Stimulated activated CD8-positive, alpha-beta memory T cell treated with anti-CD3 and anti-CD28 coated beads, Interleukin-12 subunit alpha, Interleukin-12 subunit beta, amount 100 ng/mL, for 1 hour (primary cell): ENCODE data around the gene INCA1.
A peak's percentile ranks its signal among the peaks of the same experiment; 100 is the strongest.

Experiments used
- DNase-seq: peaks from one replicate; pipeline ENCODE4 v3.0.0-alpha.2; 2020; ENCODE audit warnings: low read depth

INCA1 gene

DNA sequence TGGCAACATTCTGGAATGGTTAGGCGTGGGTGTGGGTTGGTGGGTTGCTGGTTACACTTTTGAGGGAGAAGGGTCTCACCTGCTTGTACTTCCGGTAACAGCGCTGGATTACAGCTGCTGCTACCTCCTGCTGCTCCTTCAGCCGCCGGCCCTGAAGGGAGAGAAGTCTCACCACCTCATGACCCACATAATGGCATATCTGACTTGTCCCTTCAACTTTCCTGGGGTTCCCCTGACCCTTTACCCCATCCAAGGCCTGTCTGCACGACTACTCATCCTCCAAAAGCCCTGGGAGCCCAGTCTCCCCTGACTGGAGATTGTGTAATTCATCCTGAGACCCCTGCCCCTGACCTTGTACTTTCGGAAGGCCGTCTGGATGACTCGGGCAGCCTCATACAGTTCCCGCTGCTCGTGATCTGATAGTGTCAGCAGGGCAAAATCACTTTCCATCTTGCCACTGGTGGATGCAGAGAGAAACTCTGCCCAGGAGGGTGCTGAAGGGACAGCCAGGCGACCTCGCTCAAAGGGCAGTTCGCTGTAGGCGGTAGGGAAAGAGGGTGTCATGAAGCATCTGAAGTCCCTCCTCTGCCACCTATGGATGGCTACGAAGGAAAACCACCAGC, 27.7 kb downstream of the INCA1 start:
- DNase-seq: no peak

- DNase-seq: no peak
Measured at GRCh38 chr17:4969047-4969550, 28.2 kb downstream of the INCA1 start.

DNA sequence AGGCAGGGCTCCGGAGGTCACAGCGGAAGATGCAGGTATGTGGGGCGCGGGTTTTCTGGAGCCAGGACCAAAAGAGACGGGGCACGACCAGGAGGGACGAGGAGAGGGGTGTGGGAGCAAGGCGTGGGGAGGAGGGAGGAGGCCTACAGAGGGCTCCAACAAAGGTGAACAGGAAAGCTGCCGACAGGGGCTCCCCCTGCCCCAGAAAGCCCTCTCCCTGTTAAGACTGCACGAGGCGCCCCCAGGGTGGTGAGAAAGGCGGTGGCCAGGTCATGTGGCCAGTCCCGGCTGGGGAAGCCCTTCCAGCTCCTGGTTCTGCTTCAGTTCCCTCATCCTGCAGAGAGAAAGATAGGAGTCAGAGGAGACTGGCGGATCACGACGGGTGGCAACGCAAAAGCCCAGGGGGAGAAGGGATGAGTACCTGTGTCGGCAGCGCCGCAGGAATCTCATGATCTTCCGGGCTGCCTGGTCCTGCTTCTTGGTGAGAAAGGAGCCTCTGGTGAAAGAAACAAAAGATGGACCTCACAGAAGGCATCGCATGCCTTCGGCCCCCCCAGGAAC, 28.8 kb downstream of the INCA1 start:
- no peak for DNase-seq

GRCh38 chr17:4967539-4968485, 29.5 kb downstream of the INCA1 start, which contains the start of gene SPAG7:
SPAG7 (minus strand) TSS chr17:4967817; CDS start chr17:4967804, 13 bp downstream.
- DNase-seq: peak; percentile 85

DNA sequence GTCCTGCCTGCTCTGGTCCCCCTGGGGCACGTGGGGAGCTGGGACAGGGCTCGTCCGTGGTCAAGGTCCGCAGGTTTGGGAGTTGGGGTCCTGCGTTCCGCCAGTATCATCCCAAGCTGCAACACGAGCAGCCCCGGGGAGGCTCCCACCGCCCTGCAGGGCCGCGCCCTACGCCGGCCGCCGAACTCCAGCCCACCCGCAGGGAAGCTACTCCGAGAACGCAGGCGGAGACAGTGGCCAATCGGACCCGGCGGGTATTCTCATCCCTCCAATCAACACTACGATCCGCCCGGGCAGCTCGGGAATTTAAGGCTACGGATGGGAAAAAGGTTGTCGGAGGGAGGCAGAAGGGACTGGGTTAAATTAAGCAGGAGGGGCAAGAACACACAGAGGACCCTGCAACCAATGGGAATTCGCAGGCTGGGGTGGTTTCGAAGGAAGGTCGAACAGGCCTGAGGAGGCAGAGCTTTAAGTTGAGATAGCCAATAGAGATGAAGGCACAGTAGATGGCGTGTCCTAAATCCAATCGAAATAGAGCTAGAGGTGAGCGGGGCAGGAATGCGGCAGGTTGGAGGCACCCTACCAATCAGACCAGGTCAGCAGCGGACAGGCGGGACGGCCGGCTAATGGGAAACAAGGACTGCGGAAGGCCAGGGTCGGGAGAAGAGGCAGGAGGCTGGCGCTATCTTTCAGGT, 30.3 kb downstream of the INCA1 start:
- peak; percentile 90 for DNase-seq

- DNase-seq: no peak
Measured at GRCh38 chr17:4965311-4965986, 31.9 kb downstream of the INCA1 start.

DNA sequence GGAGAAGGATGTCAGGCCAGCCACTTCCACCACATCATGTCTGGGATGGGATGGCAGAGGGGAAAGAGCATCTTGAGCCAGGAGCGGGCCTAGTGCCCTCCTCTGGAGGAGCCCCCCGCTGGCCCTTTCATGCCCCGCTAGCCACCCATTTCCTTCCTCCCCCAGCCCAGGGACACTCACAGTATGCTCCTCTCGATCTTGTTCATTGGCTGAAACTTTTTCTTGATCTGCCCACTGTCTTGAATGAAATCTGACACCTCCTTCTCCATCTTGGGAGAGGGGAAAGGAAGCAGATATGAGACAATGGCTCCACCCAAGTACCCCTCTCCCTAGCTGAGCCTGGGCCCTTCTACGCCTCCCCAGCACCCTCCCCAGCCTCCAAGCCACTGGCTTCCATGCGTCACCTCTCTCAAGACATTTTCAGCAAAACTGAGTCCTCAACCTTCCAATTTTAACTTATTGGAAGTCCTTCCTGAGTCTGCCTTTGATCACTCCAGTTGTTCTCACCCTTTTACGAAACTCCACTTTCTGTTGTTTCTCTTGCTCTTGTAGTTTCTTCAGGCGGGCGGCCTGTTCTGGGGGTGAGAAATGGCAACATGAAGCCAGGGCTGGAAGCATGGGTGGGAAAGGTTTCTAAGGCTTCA, 36.9 kb downstream of the INCA1 start:
- no peak for DNase-seq

GRCh38 chr17:4959261-4959965, 37.9 kb downstream of the INCA1 start:
- no peak for DNase-seq

DNA sequence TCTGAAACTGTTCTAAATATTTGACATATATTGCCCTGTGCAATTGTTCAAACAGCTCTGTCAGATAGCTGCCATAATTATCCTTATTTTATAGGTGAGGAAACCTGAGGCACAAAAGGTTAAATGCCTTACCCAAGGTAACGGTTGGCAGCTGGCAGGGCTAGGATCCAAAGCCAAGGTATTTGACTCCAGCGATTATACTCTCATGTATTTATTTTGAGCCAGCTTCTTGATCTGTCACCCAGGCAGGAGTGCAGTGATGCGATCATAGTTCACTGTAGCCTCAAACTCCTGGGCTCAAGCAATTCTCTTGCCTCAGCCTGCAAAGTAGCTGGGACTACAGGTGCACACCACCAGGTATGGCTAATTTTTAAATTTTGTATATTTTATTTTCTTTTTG, 39.2 kb downstream of the INCA1 start:
- no peak for DNase-seq

DNA sequence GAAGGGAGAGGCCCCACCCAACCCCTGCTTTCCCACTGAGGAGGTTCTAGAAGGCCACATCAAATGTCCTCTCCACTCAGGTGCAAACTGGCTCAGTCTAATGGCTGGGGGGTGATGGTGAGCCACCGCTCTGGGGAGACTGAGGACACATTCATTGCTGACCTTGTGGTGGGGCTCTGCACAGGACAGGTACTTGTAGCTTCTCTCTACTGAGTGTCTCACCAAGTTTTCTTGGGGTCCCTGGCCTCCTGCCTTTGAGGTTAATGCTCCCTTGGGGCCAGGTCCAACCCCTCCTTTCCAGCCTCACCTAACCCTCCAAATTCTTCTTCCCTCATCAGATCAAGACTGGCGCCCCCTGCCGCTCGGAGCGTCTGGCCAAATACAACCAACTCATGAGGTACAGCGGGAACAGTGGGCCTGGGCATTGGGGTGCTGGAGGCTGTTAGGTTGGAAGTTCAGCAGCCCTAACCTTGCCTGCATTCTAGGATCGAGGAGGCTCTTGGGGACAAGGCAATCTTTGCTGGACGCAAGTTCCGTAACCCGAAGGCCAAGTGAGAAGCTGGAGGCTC, 40.7 kb downstream of the INCA1 start:
- DNase-seq: no peak

GRCh38 chr17:4955091-4955490, 42.2 kb downstream of the INCA1 start:
- no peak for DNase-seq

DNA sequence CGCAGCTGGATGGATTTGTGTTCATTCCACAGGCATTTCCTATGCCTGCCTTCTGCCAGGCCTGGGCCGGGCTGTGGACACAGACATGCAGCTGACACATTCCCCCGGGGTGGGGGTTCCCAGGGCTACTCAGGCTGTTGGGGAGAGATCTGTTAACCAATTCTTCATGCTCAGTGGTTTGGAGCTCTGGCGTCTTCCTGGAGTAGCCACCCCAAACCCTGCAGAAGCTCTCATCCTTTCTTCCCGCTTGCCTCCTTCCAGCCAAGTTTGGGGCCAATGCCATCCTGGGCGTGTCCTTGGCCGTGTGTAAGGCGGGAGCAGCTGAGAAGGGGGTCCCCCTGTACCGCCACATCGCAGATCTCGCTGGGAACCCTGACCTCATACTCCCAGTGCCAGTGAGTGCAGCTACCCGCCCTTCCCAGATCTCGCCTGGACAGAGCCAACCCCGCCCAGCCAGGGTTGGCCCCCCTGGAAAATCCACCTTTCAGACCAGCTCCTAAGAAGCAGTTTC, 43.8 kb downstream of the INCA1 start:
- DNase-seq: no peak

DNA sequence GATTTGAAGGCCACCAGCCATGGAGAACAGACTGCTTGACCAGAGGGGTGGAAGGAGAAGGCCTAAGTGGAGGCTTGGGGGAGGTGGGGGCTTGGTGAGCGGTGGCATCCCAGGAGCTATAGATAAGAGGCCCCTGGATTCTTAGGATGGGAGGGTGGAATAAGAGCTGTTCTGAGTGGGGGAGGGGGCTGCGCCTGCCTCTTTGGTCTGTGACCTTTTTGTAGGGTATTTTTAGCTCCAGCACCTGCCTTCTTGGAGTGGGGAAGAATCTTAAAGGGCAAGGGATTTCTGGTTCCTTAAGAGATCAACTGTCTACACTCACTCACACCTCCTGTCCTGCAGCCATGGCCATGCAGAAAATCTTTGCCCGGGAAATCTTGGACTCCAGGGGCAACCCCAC, 45.8 kb downstream of the INCA1 start:
- DNase-seq: no peak

DNA sequence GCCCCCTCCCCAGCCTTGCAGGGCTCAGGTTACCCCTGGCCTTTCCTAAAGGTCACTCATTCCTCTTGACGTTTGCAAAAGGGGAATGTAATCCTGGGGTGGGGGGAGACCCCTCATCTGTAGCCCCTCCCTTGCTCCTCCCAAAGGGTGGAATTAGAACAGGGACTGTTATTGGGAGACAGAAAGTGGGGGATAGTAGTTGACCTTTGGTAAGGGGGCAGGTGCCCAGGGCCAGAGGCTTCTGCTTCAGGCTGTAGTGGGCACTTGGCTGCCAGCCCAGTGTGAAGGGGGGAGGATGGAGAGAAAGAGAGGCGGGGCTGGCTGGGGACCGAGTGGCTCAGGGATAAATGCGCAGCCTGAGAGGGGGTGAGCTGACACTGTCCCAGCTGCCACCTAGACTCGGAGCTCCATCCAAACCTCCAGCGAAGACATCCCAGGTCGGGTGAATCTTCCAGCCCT, 46.5 kb downstream of the INCA1 start, which contains the start of gene ENO3:
Gene ENO3, plus strand, starts transcription at position 374 of the 459 bp plus-strand sequence. CDS start 711 bp downstream, outside the sequence.
- no peak for DNase-seq

DNA sequence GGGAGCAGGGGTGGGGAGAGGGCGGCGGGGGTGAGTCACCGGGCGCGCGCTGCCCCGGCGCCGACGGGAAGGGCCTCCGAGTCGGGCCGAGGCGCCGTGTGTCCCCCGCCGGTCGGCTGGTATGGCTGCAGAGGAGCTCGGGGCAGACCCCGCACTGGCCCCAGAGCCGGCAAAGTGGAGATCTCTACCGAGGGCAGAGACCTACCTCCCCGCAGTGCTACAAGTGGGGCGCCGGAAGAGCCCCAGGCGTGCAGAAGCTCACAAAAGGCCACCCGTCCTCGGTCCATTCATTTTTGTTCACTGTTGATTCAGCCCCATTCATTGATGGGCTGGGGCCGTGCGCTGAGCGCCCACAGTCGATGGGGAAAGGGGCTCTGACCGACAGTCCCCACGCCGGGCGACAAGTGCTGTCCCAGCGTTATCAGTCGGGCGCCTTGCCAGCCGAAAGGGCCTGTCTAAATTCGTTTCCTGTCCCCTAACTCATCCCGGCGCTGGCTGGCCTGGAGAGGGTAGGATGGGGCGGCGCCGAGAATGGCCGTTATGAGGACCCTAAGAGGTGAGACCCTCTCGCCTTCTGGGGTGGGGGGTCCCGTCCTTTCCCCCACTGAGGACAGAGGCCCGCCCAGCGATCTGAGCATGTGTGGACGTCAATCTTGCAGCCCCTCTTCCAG, 47.1 kb downstream of the INCA1 start:
- no peak for DNase-seq

DNA sequence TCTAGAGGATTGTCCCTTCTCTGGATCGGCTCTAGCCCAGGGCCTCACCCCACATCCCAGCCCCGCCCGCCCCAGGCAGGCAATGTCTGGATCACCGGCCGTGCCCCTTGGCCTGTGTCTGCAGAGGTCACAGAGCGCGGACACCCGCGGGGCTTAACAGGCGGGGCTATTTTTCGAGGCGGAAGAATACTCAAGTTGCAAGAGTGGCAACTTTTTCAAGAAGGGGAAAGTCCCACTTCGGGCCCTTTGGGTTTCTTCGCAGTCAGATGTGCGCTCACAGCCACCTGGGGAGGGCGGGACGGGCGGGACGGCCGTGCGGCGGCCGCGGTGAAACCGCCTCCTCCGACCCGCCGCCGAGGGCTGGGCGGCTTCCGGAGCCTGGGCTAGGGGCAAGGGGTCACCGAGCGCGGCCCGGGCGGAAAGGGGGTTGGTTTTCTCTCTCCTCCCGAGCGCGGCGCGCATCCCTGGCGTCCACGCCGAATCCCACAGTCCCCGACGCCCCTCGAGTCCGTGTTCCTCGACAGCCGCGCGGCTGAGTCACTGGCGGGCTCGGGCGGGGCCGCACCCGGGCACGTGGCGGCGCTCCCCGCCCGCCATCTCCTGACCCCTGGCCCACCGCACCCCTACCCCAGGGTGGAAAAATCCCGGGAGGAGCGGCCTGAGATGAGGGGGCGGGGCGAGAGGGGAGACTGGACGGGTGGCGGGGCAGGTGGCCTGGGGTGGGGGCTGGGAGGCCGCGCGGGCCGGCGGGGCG, 47.8 kb downstream of the INCA1 start:
- peak; percentile 60 for DNase-seq

- peak; percentile 50 for DNase-seq
Measured at GRCh38 chr17:4948931-4949320, 48.4 kb downstream of the INCA1 start.
